HPDE6-E6E7 (cell line): ENCODE results near the gene ACTN3.
A peak's percentile ranks its signal among the peaks of the same experiment; 100 is the strongest.
"Not testable (repeated sequence)": the region's sequence is repeated elsewhere in the genome, so short reads cannot be mapped to it uniquely, and the experiment has no call there.

Experiments
- DNase-seq: peaks from one replicate; pipeline ENCODE4 v3.0.0; 2011; ENCODE audit warnings: missing footprints; ENCODE audit errors: extremely low spot score

ACTN3 gene

GRCh38 chr11:66546368-66546965, at the start of gene ACTN3:
Gene ACTN3, plus strand, starts transcription at chr11:66546903. Its CDS starts 35 bp downstream, at chr11:66546938.
- DNase-seq: no peak

GRCh38 chr11:66497206-66497605, 49.5 kb upstream of the ACTN3 start:
- no peak for DNase-seq

- DNase-seq: no peak
Observed at GRCh38 chr11:66498506-66498905, 48.2 kb upstream of the ACTN3 start.

- no peak for DNase-seq
Observed at GRCh38 chr11:66505276-66505816, 41.4 kb upstream of the ACTN3 start.

- DNase-seq: no peak
Observed at GRCh38 chr11:66509131-66509561, 37.6 kb upstream of the ACTN3 start.

GRCh38 chr11:66510271-66510989, 36.3 kb upstream of the ACTN3 start, which contains the start of gene BBS1:
Gene BBS1, plus strand, starts transcription at chr11:66510635. Its CDS starts 25 bp downstream, at chr11:66510660.
- DNase-seq: peak; percentile 85

- no peak for DNase-seq
Observed at GRCh38 chr11:66510990-66511339, 35.7 kb upstream of the ACTN3 start.

GRCh38 chr11:66523611-66524010, 23.1 kb upstream of the ACTN3 start:
- DNase-seq: no peak

GRCh38 chr11:66524304-66525040, 22.2 kb upstream of the ACTN3 start:
- DNase-seq: no peak

GRCh38 chr11:66529069-66529468, 17.6 kb upstream of the ACTN3 start:
- DNase-seq: no peak

GRCh38 chr11:66529655-66530054, 17.0 kb upstream of the ACTN3 start:
- DNase-seq: no peak

GRCh38 chr11:66530927-66531709, 15.6 kb upstream of the ACTN3 start:
- no peak for DNase-seq

- DNase-seq: no peak
Observed at GRCh38 chr11:66531841-66532240, 14.9 kb upstream of the ACTN3 start.

- DNase-seq: no peak
Observed at GRCh38 chr11:66532784-66533183, 13.9 kb upstream of the ACTN3 start.

- DNase-seq: no peak
Observed at GRCh38 chr11:66539170-66539869, 7.4 kb upstream of the ACTN3 start.

- DNase-seq: no peak
Observed at GRCh38 chr11:66539870-66540213, 6.9 kb upstream of the ACTN3 start.

GRCh38 chr11:66540598-66540997, 6.1 kb upstream of the ACTN3 start:
- not testable (repeated sequence) for DNase-seq

GRCh38 chr11:66541892-66542291, 4.8 kb upstream of the ACTN3 start:
- no peak for DNase-seq

GRCh38 chr11:66542362-66542761, 4.3 kb upstream of the ACTN3 start:
- DNase-seq: no peak

GRCh38 chr11:66543263-66544107, 3.2 kb upstream of the ACTN3 start:
- no peak for DNase-seq
